ENCODE measurements around the gene WIPF1. TPM values are rescaled to one million over a fixed set of nuclear protein-coding genes. Genes with fewer than 3 reads are reported as not detected.

WIPF1 gene
- total RNA-seq, 2 experiments from 2014 or later: 170 to 183 TPM

GRCh38 chr2:174595891-174596397, 1.7 kb downstream of the WIPF1 start:
- Mint-ChIP-seq H3K9me3 (no peaks in the 10 kb centered on the region), H3K27me3 (no peaks in the 10 kb centered on the region), H3K36me3 (peaks cover 32% of the 10 kb centered on the region), H3K4me1 (ENCODE audit: low read depth) (peaks cover 72% of the 10 kb centered on the region), H3K4me3 (peak overlapping the region; percentile 81), H3K27ac (peak overlapping the region; percentile 98)
- no peak for DNase-seq
- ChIA-PET POLR2A (interaction anchor here (0.9 to 11.0 kb wide), 11 partner anchors 12 to 106 kb away, joined by 3 to 126 read pairs (median 6); no protein-coding TSS in a partner anchor), CTCF (interaction anchor here (0.8 to 13.8 kb wide), 12 partner anchors 9 to 103 kb away, joined by 3 to 96 read pairs (median 6); no protein-coding TSS in a partner anchor)
- intact Hi-C loops (cut with micrococcal nuclease): loop anchor here (1.0 to 5.0 kb wide), 6 partner anchors 21 to 571 kb away; partner anchors contain the start of gene ATF2

- ChIA-PET POLR2A (interaction anchor here (0.7 to 11.0 kb wide), 13 partner anchors 11 to 111 kb away, joined by 3 to 126 read pairs (median 6); partner anchors contain the start of gene GPR155), CTCF (interaction anchor here (0.7 to 13.8 kb wide), 14 partner anchors 8 to 109 kb away, joined by 3 to 96 read pairs (median 7); no protein-coding TSS in a partner anchor)
- intact Hi-C loops (cut with micrococcal nuclease): loop anchor here (5.0 kb wide), 1 partner anchor 572 kb away; the partner anchor contains the start of gene ATF2
- peaks cover 74% of the 10 kb centered on the region for H3K4me1 Mint-ChIP-seq (ENCODE audit: low read depth)
- H3K4me3 Mint-ChIP-seq: peak overlapping the region; percentile 81
- H3K27me3 Mint-ChIP-seq: no peaks in the 10 kb centered on the region
- peak overlapping the region; percentile 98 for H3K27ac Mint-ChIP-seq
- no peak for DNase-seq
- peaks cover 37% of the 10 kb centered on the region for H3K36me3 Mint-ChIP-seq
- no peaks in the 10 kb centered on the region for H3K9me3 Mint-ChIP-seq
Measured at GRCh38 chr2:174595116-174595809, 2.3 kb downstream of the WIPF1 start.

- Mint-ChIP-seq H3K27me3 (no peaks in the 10 kb centered on the region), H3K9me3 (no peaks in the 10 kb centered on the region), H3K4me1 (ENCODE audit: low read depth) (peaks cover 71% of the 10 kb centered on the region), H3K36me3 (peaks cover 37% of the 10 kb centered on the region), H3K4me3 (peak overlapping the region; percentile 81), H3K27ac (peak overlapping the region; percentile 98)
- no peak for DNase-seq
- CTCF ChIA-PET: interaction anchor here (0.5 to 6.6 kb wide), 16 partner anchors 8 to 105 kb away, joined by 3 to 55 read pairs (median 6); no protein-coding TSS in a partner anchor
- POLR2A ChIA-PET: interaction anchor here (0.6 to 11.0 kb wide), 14 partner anchors 11 to 108 kb away, joined by 3 to 126 read pairs (median 4); partner anchors contain the start of gene GPR155
- intact Hi-C loops (cut with micrococcal nuclease): loop anchor here (5.0 kb wide), 1 partner anchor 632 kb away; no protein-coding TSS in a partner anchor
Measured at GRCh38 chr2:174594456-174594855, 3.1 kb downstream of the WIPF1 start.

GRCh38 chr2:174593574-174594203, 3.9 kb downstream of the WIPF1 start:
- CTCF ChIA-PET: interaction anchor here (0.5 to 6.6 kb wide), 14 partner anchors 9 to 104 kb away, joined by 3 to 55 read pairs (median 6); no protein-coding TSS in a partner anchor
- Mint-ChIP-seq H3K4me1 (ENCODE audit: low read depth) (peaks cover 71% of the 10 kb centered on the region), H3K27ac (peak overlapping the region; percentile 98), H3K36me3 (peaks cover 40% of the 10 kb centered on the region), H3K9me3 (no peaks in the 10 kb centered on the region), H3K27me3 (no peaks in the 10 kb centered on the region), H3K4me3 (peak overlapping the region; percentile 81)
- POLR2A ChIA-PET: interaction anchor here (0.6 to 11.0 kb wide), 13 partner anchors 9 to 107 kb away, joined by 3 to 126 read pairs (median 4); partner anchors contain the start of gene GPR155
- DNase-seq: peak; percentile 79
- intact Hi-C loops (cut with micrococcal nuclease): loop anchor here (1.0 to 5.0 kb wide), 3 partner anchors 11 to 631 kb away; no protein-coding TSS in a partner anchor

GRCh38 chr2:174593041-174593440, 4.6 kb downstream of the WIPF1 start:
- POLR2A ChIA-PET: interaction anchor here (0.7 to 11.0 kb wide), 9 partner anchors 9 to 100 kb away, joined by 3 to 126 read pairs (median 9); no protein-coding TSS in a partner anchor
- DNase-seq: no peak
- Mint-ChIP-seq H3K4me1 (ENCODE audit: low read depth) (peaks cover 73% of the 10 kb centered on the region), H3K27me3 (no peaks in the 10 kb centered on the region), H3K27ac (peak overlapping the region; percentile 98), H3K9me3 (no peaks in the 10 kb centered on the region), H3K36me3 (peaks cover 40% of the 10 kb centered on the region), H3K4me3 (peak overlapping the region; percentile 81)
- CTCF ChIA-PET: interaction anchor here (1.1 to 6.6 kb wide), 8 partner anchors 10 to 94 kb away, joined by 3 to 45 read pairs (median 12); no protein-coding TSS in a partner anchor
- intact Hi-C loops (cut with micrococcal nuclease): loop anchor here (1.0 to 5.0 kb wide), 3 partner anchors 11 to 631 kb away; no protein-coding TSS in a partner anchor

- peak overlapping the region; percentile 96 for H3K27ac Mint-ChIP-seq
Measured at GRCh38 chr2:174591740-174592139, 5.9 kb downstream of the WIPF1 start.

GRCh38 chr2:174590928-174591648, 6.5 kb downstream of the WIPF1 start:
- POLR2A ChIA-PET: interaction anchor here (1.6 to 11.0 kb wide), 4 partner anchors 9 to 105 kb away, joined by 3 to 126 read pairs (median 58); partner anchors contain the start of gene GPR155

More at GRCh38 chr2:174591740-174592139, 5.9 kb downstream of the WIPF1 start:
- POLR2A ChIA-PET: interaction anchor here (1.6 to 11.0 kb wide), 4 partner anchors 10 to 105 kb away, joined by 3 to 126 read pairs (median 58); partner anchors contain the start of gene GPR155
- Mint-ChIP-seq H3K36me3 (peaks cover 33% of the 10 kb centered on the region), H3K27me3 (no peaks in the 10 kb centered on the region), H3K9me3 (no peaks in the 10 kb centered on the region), H3K4me1 (ENCODE audit: low read depth) (peaks cover 75% of the 10 kb centered on the region), H3K4me3 (peak overlapping the region; percentile 52)
- no peak for DNase-seq
- CTCF ChIA-PET: interaction anchor here (0.8 to 3.0 kb wide), 7 partner anchors 9 to 107 kb away, joined by 3 to 17 read pairs (median 3); no protein-coding TSS in a partner anchor
- intact Hi-C loops (cut with micrococcal nuclease): loop anchor here (1.0 to 5.0 kb wide), 2 partner anchors 9 to 629 kb away; no protein-coding TSS in a partner anchor

GRCh38 chr2:174590346-174590745, 7.3 kb downstream of the WIPF1 start:
- peaks cover 82% of the 10 kb centered on the region for H3K4me1 Mint-ChIP-seq (ENCODE audit: low read depth)
- intact Hi-C loops (cut with micrococcal nuclease): loop anchor here (5.0 kb wide), 1 partner anchor 628 kb away; no protein-coding TSS in a partner anchor
- no peak overlapping the region for H3K4me3 Mint-ChIP-seq
- ChIA-PET CTCF (interaction anchor here (0.6 to 3.0 kb wide), 5 partner anchors 9 to 98 kb away, joined by 3 to 17 read pairs (median 7); no protein-coding TSS in a partner anchor), POLR2A (no interaction called here)
- H3K9me3 Mint-ChIP-seq: no peaks in the 10 kb centered on the region
- H3K27me3 Mint-ChIP-seq: no peaks in the 10 kb centered on the region
- H3K27ac Mint-ChIP-seq: peak overlapping the region; percentile 96
- peaks cover 27% of the 10 kb centered on the region for H3K36me3 Mint-ChIP-seq
- no peak for DNase-seq

More at GRCh38 chr2:174590928-174591648, 6.5 kb downstream of the WIPF1 start:
- Mint-ChIP-seq H3K4me3 (peak overlapping the region; percentile 52), H3K9me3 (no peaks in the 10 kb centered on the region), H3K27me3 (no peaks in the 10 kb centered on the region), H3K36me3 (peaks cover 30% of the 10 kb centered on the region), H3K27ac (peak overlapping the region; percentile 96), H3K4me1 (ENCODE audit: low read depth) (peaks cover 78% of the 10 kb centered on the region)
- CTCF ChIA-PET: interaction anchor here (0.6 to 3.0 kb wide), 9 partner anchors 9 to 107 kb away, joined by 3 to 17 read pairs (median 3); no protein-coding TSS in a partner anchor
- intact Hi-C loops (cut with micrococcal nuclease): loop anchor here (1.0 to 5.0 kb wide), 2 partner anchors 9 to 629 kb away; no protein-coding TSS in a partner anchor
- DNase-seq: no peak

- peak overlapping the region; percentile 40 for H3K4me3 Mint-ChIP-seq
- intact Hi-C loops (cut with micrococcal nuclease): no loop called here
- ChIA-PET CTCF (no interaction called here), POLR2A (no interaction called here)
- no peaks in the 10 kb centered on the region for H3K9me3 Mint-ChIP-seq
- peak overlapping the region; percentile 82 for H3K27ac Mint-ChIP-seq
- peaks cover 86% of the 10 kb centered on the region for H3K4me1 Mint-ChIP-seq (ENCODE audit: low read depth)
- peaks cover 28% of the 10 kb centered on the region for H3K36me3 Mint-ChIP-seq
- no peaks in the 10 kb centered on the region for H3K27me3 Mint-ChIP-seq
- no peak for DNase-seq
Measured at GRCh38 chr2:174589334-174589733, 8.3 kb downstream of the WIPF1 start.

GRCh38 chr2:174588463-174588862, 9.1 kb downstream of the WIPF1 start:
- POLR2A ChIA-PET: interaction anchor here (0.6 kb wide), 1 partner anchor 56 kb away, joined by 4 read pairs; no protein-coding TSS in a partner anchor

More at GRCh38 chr2:174588463-174588862, 9.1 kb downstream of the WIPF1 start:
- Mint-ChIP-seq H3K27me3 (no peaks in the 10 kb centered on the region), H3K36me3 (peaks cover 33% of the 10 kb centered on the region), H3K4me3 (no peak overlapping the region), H3K9me3 (no peaks in the 10 kb centered on the region), H3K4me1 (ENCODE audit: low read depth) (peaks cover 84% of the 10 kb centered on the region), H3K27ac (peak overlapping the region; percentile 82)
- intact Hi-C loops (cut with micrococcal nuclease): no loop called here
- CTCF ChIA-PET: interaction anchor here (1.1 kb wide), 1 partner anchor 99 kb away, joined by 3 read pairs; no protein-coding TSS in a partner anchor
- no peak for DNase-seq

Data from activated CD4-positive, alpha-beta memory T cell treated with anti-CD3 and anti-CD28 coated beads for 36 hours (primary cell).